ENCODE results near the gene ELF3. TPM values are rescaled to one million over a fixed set of nuclear protein-coding genes. Genes with fewer than 3 reads are reported as not detected.

Gene ELF3
- total RNA-seq, 4 donors from 2014 or later = 0.54 to 30.6 (median 0.74) TPM

DNA sequence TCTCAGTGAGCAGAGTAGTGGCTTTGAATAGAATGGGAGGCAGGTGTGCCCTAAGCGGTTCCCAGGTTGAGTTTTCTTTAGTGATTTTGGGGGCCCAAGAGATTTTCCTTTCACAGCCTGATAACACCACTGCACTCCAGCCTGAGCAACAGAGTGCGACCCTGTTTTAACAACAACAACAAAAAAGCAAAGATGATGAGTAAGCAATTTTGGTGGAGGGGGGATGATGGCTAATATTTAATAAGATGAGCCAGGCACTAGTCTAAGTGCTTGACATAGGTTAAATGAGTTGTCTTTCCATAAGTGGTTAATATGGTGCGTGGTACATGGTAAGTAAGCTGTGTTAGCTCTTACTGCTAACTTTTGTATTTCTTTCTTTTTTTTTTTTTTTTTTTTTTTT lies 25.9 kb upstream of the ELF3 start:
- H3K27me3 ChIP-seq = no peaks in the 10 kb centered on the region
- WGBS, 2 donors (ENCODE audit: low coverage in 1 of 2) = 88 to 97% methylated on average over 3 of the region's 3 CpGs
- H3K27ac ChIP-seq = no peak overlapping the region
- H3K4me1 ChIP-seq = peaks cover 0 to 27% (median 3%) of the 10 kb centered on the region in 3 donors
- TF ChIP-seq POLR2A (IDR thresholded peaks at IDR 0.05) (no peak), POLR2AphosphoS5 (IDR thresholded peaks at IDR 0.05) (no peak), EP300 (IDR thresholded peaks at IDR 0.05) (no peak)
- TF ChIP-seq, protein P1, sequence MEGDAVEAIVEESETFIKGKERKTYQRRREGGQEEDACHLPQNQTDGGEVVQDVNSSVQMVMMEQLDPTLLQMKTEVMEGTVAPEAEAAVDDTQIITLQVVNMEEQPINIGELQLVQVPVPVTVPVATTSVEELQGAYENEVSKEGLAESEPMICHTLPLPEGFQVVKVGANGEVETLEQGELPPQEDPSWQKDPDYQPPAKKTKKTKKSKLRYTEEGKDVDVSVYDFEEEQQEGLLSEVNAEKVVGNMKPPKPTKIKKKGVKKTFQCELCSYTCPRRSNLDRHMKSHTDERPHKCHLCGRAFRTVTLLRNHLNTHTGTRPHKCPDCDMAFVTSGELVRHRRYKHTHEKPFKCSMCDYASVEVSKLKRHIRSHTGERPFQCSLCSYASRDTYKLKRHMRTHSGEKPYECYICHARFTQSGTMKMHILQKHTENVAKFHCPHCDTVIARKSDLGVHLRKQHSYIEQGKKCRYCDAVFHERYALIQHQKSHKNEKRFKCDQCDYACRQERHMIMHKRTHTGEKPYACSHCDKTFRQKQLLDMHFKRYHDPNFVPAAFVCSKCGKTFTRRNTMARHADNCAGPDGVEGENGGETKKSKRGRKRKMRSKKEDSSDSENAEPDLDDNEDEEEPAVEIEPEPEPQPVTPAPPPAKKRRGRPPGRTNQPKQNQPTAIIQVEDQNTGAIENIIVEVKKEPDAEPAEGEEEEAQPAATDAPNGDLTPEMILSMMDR (IDR thresholded peaks at IDR 0.05) = no peak
- no peak overlapping the region for H3K4me3 ChIP-seq
- H3K9me3 ChIP-seq = no peaks in the 10 kb centered on the region
- ATAC-seq = no peak
- peaks cover 0 to 10% of the 10 kb centered on the region in 2 donors for H3K36me3 ChIP-seq

DNA sequence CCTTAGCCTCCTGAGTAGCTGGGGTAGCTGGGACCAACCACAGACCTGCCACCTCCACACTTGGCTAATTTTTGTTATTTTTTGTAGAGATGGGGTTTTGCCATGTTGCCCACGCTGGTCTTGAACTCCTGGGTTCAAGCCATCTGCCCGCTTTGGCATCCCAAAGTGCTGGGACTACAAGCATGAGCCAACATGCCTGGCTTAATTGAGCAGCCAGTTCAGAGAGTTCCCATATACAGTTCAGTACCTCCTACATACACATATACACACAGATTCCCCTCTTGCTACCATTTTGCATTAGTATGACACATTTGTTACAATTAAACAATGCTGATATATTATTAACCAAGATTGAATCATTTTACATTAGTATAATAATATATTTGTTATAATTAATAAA lies 25.0 kb upstream of the ELF3 start:
- ATAC-seq = no peak
- H3K27ac ChIP-seq = no peak overlapping the region
- 50 to 67% methylated on average over 2 of the region's 2 CpGs for WGBS, 2 donors (ENCODE audit: low coverage in 1 of 2)

DNA sequence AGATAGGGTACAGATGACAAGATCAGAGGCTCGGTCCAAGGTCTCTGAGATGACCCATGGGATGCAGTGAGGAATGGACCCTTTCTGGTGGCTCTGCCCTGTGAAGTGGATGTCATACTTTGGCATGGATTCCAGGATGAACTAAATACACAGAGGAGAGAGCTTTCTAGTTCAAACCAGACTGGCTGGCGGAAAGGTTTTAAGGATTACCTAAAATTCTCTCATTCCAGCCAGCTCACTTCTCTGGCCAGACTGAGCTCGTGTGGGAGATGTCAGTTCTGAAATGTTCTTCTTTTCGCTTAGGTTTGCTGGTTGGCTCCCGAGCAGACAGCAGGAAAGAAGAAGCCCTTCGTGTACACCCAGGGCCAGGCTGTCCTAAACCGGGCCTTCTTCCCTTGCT lies 21.8 kb upstream of the ELF3 start:
- Histone ChIP-seq H3K27ac (no peak overlapping the region), H3K4me3 (no peak overlapping the region), H3K9me3 (no peaks in the 10 kb centered on the region), H3K4me1 (peaks cover 0 to 18% (median 3%) of the 10 kb centered on the region in 3 donors), H3K27me3 (no peaks in the 10 kb centered on the region), H3K36me3 (peaks cover 0 to 52% of the 10 kb centered on the region in 2 donors)
- 74 to 85% methylated on average over 4 to 7 of the region's 7 CpGs for WGBS, 2 donors (ENCODE audit: low coverage in 1 of 2)
- TF ChIP-seq, protein P1 (IDR thresholded peaks at IDR 0.05) = no peak
- TF ChIP-seq POLR2AphosphoS5 (IDR thresholded peaks at IDR 0.05) (no peak), POLR2A (IDR thresholded peaks at IDR 0.05) (no peak), EP300 (IDR thresholded peaks at IDR 0.05) (no peak)
- no peak for ATAC-seq

More for the DNA sequence above, 25.0 kb upstream of the ELF3 start:
- Histone ChIP-seq H3K36me3 (peaks cover 0 to 19% of the 10 kb centered on the region in 2 donors), H3K4me1 (peaks cover 0 to 27% (median 3%) of the 10 kb centered on the region in 3 donors), H3K27me3 (no peaks in the 10 kb centered on the region), H3K4me3 (no peak overlapping the region), H3K9me3 (no peaks in the 10 kb centered on the region)
- TF ChIP-seq EP300 (IDR thresholded peaks at IDR 0.05) = no peak
- no peak for TF ChIP-seq POLR2AphosphoS5 (IDR thresholded peaks at IDR 0.05)
- TF ChIP-seq, protein P1 (IDR thresholded peaks at IDR 0.05) = no peak
- TF ChIP-seq POLR2A (IDR thresholded peaks at IDR 0.05) = no peak

DNA sequence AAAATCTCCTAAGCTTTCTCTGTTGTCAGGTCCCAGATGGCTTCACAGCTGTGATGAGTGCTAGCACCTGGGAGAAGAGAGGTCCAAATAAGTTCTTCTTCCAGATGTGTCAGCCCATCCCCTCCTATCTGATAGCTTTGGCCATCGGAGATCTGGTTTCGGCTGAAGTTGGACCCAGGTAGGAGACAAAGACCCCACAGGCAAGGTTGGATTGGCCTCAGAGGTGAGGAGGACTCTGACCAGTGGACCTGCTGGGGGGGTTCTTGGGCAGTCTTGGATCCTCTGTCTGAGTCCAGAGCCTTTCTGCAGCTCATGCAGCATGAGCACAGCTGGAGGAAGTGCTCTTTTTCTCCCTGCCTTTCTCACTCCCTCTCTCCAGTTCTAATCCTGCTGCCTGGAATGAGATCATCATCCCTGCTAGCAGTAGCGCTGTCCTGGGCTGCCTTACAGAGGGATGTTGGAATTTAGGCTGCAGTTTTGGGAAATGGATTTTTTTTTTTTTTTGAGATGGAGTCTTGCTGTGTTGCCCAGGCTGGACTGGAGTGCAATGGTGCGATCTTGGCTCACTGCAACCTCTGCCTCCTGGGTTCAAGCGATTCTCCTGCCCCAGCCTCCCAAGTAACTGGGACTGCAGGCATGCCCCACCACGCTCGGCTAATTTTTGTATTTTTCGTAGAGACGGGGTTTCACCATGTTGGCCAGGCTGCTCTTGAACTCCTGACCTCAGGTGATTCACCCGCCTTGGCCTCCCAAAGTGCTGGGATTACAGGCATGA lies 20.8 kb upstream of the ELF3 start:
- 95% methylated on average over 7 of the region's 10 CpGs; no CpG with 5 or more reads in 1 of the 2 donors for WGBS, 2 donors (ENCODE audit: low coverage in 1 of 2)
- Histone ChIP-seq H3K27ac (no peak overlapping the region), H3K27me3 (no peaks in the 10 kb centered on the region), H3K36me3 (peaks cover 0 to 61% of the 10 kb centered on the region in 2 donors), H3K9me3 (no peaks in the 10 kb centered on the region), H3K4me1 (peaks cover 0 to 8% (median 0%) of the 10 kb centered on the region in 3 donors), H3K4me3 (no peak overlapping the region)
- ATAC-seq = no peak
- no peak for TF ChIP-seq POLR2A (IDR thresholded peaks at IDR 0.05)
- no peak for TF ChIP-seq POLR2AphosphoS5 (IDR thresholded peaks at IDR 0.05)
- TF ChIP-seq, protein P1 (IDR thresholded peaks at IDR 0.05) = no peak
- TF ChIP-seq EP300 (IDR thresholded peaks at IDR 0.05) = no peak

DNA sequence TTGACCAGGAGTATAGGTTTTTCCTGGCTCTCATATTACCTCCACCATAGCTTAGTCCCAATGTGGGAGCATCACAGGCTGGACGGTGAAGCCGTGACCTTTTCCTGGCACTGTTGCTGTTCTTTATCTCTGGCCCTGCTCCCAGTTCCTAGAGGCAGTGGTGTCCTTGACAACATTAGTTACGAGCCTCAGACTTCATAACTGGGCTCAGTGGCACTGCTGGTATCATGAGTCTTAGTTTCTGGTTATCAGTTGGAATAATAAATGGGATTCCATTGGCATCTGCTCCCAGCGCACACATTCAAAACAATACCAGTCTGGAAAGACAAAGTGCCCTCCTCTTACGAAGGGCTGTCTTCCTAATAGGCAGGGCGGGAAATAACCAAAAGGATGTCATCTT lies 20.0 kb upstream of the ELF3 start:
- Histone ChIP-seq H3K4me1 (no peaks in the 10 kb centered on the region), H3K27me3 (no peaks in the 10 kb centered on the region), H3K9me3 (no peaks in the 10 kb centered on the region), H3K36me3 (peaks cover 0 to 70% of the 10 kb centered on the region in 2 donors), H3K27ac (no peak overlapping the region), H3K4me3 (no peak overlapping the region)
- WGBS, 2 donors (ENCODE audit: low coverage in 1 of 2) = 33 to 73% methylated on average over 4 to 6 of the region's 6 CpGs
- no peak for TF ChIP-seq POLR2AphosphoS5 (IDR thresholded peaks at IDR 0.05)
- TF ChIP-seq, protein P1 (IDR thresholded peaks at IDR 0.05) = no peak
- no peak for ATAC-seq
